B cell (primary cell): ENCODE data around the gene LIPI.

Source experiments
- EZH2 ChIP-seq: IDR thresholded peaks from 2 replicates; pipeline ENCODE4 v1.6.1; 2012; ENCODE audit warnings: borderline replicate concordance, low read depth, mild to moderate bottlenecking, moderate library complexity, low read length; ENCODE audit not compliant: insufficient read depth, poor library complexity, severe bottlenecking
- TF ChIP-seq, protein P1 (sequence below): fragments of 200-600 bp; IDR thresholded peaks from one replicate; pipeline ENCODE4 v1.8.0; 2022; ENCODE audit warnings: antibody characterized with exemption, mild to moderate bottlenecking

DNA sequence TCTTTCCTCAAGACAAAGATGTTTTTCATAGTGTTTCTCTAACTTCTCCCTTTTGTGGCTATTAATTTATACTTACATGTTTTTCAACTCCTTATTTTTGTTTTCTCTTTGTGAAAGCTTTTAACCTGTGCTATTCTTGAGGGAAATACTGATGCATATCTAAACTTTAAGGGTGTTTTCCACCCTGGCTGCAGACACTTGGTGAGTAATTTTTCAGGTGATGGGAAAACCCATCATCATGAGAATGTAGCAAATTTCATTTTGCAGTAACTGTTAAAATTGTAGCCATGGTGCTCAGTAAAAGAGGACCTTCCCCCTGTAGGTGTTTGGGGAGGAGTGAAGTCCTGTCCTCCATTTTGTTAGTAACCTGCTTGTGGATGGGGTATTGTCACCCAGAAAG lies 124.2 kb downstream of the LIPI start:
- TF ChIP-seq, protein P1, sequence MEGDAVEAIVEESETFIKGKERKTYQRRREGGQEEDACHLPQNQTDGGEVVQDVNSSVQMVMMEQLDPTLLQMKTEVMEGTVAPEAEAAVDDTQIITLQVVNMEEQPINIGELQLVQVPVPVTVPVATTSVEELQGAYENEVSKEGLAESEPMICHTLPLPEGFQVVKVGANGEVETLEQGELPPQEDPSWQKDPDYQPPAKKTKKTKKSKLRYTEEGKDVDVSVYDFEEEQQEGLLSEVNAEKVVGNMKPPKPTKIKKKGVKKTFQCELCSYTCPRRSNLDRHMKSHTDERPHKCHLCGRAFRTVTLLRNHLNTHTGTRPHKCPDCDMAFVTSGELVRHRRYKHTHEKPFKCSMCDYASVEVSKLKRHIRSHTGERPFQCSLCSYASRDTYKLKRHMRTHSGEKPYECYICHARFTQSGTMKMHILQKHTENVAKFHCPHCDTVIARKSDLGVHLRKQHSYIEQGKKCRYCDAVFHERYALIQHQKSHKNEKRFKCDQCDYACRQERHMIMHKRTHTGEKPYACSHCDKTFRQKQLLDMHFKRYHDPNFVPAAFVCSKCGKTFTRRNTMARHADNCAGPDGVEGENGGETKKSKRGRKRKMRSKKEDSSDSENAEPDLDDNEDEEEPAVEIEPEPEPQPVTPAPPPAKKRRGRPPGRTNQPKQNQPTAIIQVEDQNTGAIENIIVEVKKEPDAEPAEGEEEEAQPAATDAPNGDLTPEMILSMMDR: no peak
- TF ChIP-seq EZH2: no peak
